Esophagus muscularis mucosa (tissue), 4 donors: Measurements from ENCODE around the gene SDR42E1. TPM values are rescaled to one million over a fixed set of nuclear protein-coding genes. Genes with fewer than 3 reads are reported as not detected.

Experiments
- DNase-seq: peaks from one replicate; pipeline ENCODE4 v3.0.0-alpha.2; 2017; ENCODE audit errors: extremely low spot score
- H3K27ac ChIP-seq, 4 donors: fragments of 200-600 bp; sonication (generic); replicated peaks in 1 of 4; 1 replicate in 3 of 4; 2 replicates in 1 of 4; pipeline ENCODE4 v1.5.1; 2016 to 2019; ENCODE audit warnings: mild to moderate bottlenecking in 1 of 4
- H3K27me3 ChIP-seq, 4 donors: fragments of 200-600 bp; sonication (generic); one replicate each; pipeline versions ENCODE4 v1.5.1 to v1.6.0; 2016 to 2019
- H3K36me3 ChIP-seq, 4 donors: fragments of 200-600 bp; sonication (generic); one replicate each; pipeline ENCODE4 v1.5.1; 2016 to 2019
- H3K4me1 ChIP-seq, 4 donors: fragments of 200-600 bp; sonication (generic); one replicate each; pipeline ENCODE4 v1.5.1; 2016 to 2019
- H3K4me3 ChIP-seq, 4 donors: fragments of 200-600 bp; sonication (generic); 1 replicate in 2 of 4; 2 replicates in 2 of 4; pipeline ENCODE4 v1.5.1; 2016 to 2019; ENCODE audit warnings: mild to moderate bottlenecking in 4 of 4, moderate library complexity in 1 of 4
- H3K9me3 ChIP-seq, 4 donors: fragments of 200-600 bp; sonication (generic); 1 replicate in 3 of 4; 2 replicates in 1 of 4; pipeline ENCODE4 v1.5.1; 2016 to 2019
- EP300 ChIP-seq: sonication (generic); formaldehyde crosslinking; IDR thresholded peaks from one replicate; pipeline ENCODE4 v1.6.1; 2017; ENCODE audit warnings: antibody characterized with exemption
- POLR2A ChIP-seq: fragments of 450-650 bp; IDR thresholded peaks from one replicate; pipeline ENCODE4 v1.6.1; 2017; ENCODE audit warnings: antibody characterized with exemption, moderate library complexity, mild to moderate bottlenecking, low read depth
- POLR2AphosphoS5 ChIP-seq, 2 donors: sonication (generic); formaldehyde crosslinking; IDR thresholded peaks; one replicate each; pipeline ENCODE4 v1.6.1; 2017; ENCODE audit warnings: antibody characterized with exemption in 2 of 2
- WGBS: methylation state at CpG from one replicate; pipeline ENCODE4 v1.1.5; 2018; 5-methylcytosine and 5-hydroxymethylcytosine counted together
- intact Hi-C: fragments of 100-400 bp; cut with DNase I; formaldehyde crosslinking; loops from one replicate; pipeline ENCODE4 v1.15.1; 2023
- total RNA-seq, 4 donors: library from RNA; depleted of rRNA; stranded (reverse); fragments of >200 nt; gene quantifications; one replicate each; pipeline versions ENCODE4 v1.1.0 to v1.2.1, GENCODE V29; 2016
- TF ChIP-seq, protein P1 (sequence below), 3 experiments: fragments of 200-600 bp in 2 of 3; fragments of 450-650 bp in 1 of 3; sonication (generic) in 2 of 3; IDR thresholded peaks; one replicate each; pipeline ENCODE4 v1.5.1; 2017 to 2019; ENCODE audit warnings: antibody characterized with exemption in 3 of 3, mild to moderate bottlenecking in 2 of 3, moderate library complexity in 1 of 3

The SDR42E1 gene
- total RNA-seq, 4 donors from 2014 or later: 0.66 to 1.3 (median 1.00) TPM

DNA sequence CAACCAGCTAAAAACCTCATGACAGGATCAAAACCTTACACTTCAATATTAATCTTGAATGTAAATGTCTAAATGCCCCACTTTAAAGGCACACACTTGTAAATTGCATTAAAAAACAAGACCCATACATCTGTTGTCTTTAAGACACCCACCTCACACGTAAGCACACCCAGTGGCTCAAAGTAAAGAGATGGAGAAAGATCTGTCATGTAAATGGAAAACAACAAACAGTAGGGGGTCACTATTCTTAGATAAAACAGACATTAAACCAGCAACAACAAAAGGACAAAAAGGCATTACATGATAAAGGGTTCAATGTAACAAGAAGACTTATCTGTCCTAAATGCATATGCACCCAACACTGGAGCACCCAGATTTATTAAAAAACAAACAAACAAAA is 35.6 kb downstream of the SDR42E1 start:
- Histone ChIP-seq H3K9me3 (peaks cover 0 to 48% (median 25%) of the 10 kb centered on the region in 4 donors), H3K4me1 (no peaks in the 10 kb centered on the region), H3K4me3 (no peak overlapping the region), H3K27me3 (no peaks in the 10 kb centered on the region), H3K27ac (no peak overlapping the region), H3K36me3 (no peaks in the 10 kb centered on the region)
- DNase-seq: no peak
- TF ChIP-seq POLR2A (no peak), EP300 (no peak)
- intact Hi-C loops: no loop called here
- 66% methylated on average over 1 of the region's 1 CpG for WGBS

DNA sequence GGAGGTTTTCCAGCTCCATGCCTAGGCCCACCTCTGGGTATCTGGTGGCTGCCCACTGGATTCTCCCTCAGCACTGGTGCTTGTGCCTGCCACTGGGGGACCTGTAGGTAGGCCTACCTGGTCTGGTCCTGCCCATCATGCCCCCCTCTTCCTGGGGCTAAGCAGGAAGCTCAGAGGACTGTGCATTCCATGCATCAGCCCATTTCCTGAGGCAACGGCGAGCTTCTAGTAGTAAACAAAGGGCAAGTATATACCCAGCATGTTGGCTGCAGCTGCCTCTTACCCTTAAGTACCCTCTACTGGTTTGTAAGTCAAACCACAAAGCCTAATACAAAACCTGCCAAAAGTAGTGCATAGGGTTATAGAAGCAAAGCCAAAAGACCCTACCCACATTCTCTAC is 37.5 kb downstream of the SDR42E1 start:
- peaks cover 0 to 48% (median 25%) of the 10 kb centered on the region in 4 donors for H3K9me3 ChIP-seq
- H3K27ac ChIP-seq: no peak overlapping the region
- intact Hi-C loops: no loop called here
- H3K36me3 ChIP-seq: no peaks in the 10 kb centered on the region
- DNase-seq: no peak
- 88% methylated on average over 2 of the region's 2 CpGs for WGBS
- TF ChIP-seq EP300 (no peak), POLR2A (no peak), POLR2AphosphoS5 (IDR thresholded peaks at IDR 0.05) (no peak)
- TF ChIP-seq, protein P1, sequence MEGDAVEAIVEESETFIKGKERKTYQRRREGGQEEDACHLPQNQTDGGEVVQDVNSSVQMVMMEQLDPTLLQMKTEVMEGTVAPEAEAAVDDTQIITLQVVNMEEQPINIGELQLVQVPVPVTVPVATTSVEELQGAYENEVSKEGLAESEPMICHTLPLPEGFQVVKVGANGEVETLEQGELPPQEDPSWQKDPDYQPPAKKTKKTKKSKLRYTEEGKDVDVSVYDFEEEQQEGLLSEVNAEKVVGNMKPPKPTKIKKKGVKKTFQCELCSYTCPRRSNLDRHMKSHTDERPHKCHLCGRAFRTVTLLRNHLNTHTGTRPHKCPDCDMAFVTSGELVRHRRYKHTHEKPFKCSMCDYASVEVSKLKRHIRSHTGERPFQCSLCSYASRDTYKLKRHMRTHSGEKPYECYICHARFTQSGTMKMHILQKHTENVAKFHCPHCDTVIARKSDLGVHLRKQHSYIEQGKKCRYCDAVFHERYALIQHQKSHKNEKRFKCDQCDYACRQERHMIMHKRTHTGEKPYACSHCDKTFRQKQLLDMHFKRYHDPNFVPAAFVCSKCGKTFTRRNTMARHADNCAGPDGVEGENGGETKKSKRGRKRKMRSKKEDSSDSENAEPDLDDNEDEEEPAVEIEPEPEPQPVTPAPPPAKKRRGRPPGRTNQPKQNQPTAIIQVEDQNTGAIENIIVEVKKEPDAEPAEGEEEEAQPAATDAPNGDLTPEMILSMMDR (IDR thresholded peaks at IDR 0.05): no peak
- no peaks in the 10 kb centered on the region for H3K4me1 ChIP-seq
- no peak overlapping the region for H3K4me3 ChIP-seq
- H3K27me3 ChIP-seq: no peaks in the 10 kb centered on the region

DNA sequence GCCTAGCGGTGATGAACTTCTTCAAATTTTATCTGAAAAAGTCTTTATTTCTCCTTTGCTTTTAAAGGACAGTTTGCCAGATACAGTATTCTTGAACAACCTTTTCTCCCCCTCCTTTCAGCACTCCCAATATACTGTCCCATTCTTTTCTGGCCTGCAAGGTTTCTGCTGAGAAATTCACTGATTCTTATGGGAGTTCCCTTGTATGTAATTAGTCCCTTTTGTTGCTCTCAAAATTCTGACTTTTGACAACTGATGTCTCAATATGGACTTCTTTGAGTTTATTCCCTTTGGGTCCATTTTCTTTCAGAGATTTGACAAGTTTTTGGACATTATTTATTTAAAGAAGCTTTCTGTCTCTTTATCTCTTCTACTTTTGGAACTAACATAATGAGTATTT is 39.4 kb downstream of the SDR42E1 start:
- H3K9me3 ChIP-seq: peaks cover 0 to 41% (median 25%) of the 10 kb centered on the region in 4 donors
- no peak overlapping the region for H3K27ac ChIP-seq
- intact Hi-C loops: no loop called here
- H3K4me1 ChIP-seq: no peaks in the 10 kb centered on the region
- DNase-seq: no peak
- H3K4me3 ChIP-seq: no peak overlapping the region
- no peak for TF ChIP-seq POLR2AphosphoS5 (IDR thresholded peaks at IDR 0.05)
- TF ChIP-seq POLR2A: no peak
- no peak for TF ChIP-seq EP300
- TF ChIP-seq, protein P1 (IDR thresholded peaks at IDR 0.05): no peak
- no peaks in the 10 kb centered on the region for H3K27me3 ChIP-seq
- 94% methylated on average over 1 of the region's 1 CpG for WGBS
- H3K36me3 ChIP-seq: no peaks in the 10 kb centered on the region

DNA sequence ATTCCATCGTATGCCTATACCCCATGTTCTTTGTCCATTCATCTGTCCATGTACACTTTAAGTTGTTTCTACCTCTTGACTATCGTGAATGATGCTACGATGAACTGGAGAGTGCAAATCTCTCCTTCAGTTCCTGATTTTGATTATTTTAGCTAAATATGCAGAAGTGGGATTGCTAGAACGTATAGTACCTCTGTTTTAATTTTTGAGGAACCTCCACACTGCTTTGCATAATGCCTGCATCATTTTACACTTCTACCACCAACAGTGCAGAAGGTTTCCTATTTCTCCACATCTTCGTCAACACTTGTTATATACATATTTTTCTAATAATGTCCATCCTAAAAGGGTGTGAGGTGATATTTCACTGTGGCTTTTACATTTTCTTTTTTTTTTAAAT is 43.9 kb downstream of the SDR42E1 start:
- WGBS: 74% methylated on average over 5 of the region's 5 CpGs
- TF ChIP-seq EP300 (no peak), POLR2AphosphoS5 (IDR thresholded peaks at IDR 0.05) (no peak), POLR2A (no peak)
- TF ChIP-seq, protein P1 (IDR thresholded peaks at IDR 0.05): no peak
- Histone ChIP-seq H3K4me3 (no peak overlapping the region), H3K27ac (no peak overlapping the region), H3K36me3 (no peaks in the 10 kb centered on the region), H3K27me3 (no peaks in the 10 kb centered on the region), H3K4me1 (no peaks in the 10 kb centered on the region), H3K9me3 (peaks cover 0 to 14% (median 6%) of the 10 kb centered on the region in 4 donors)
- intact Hi-C loops: no loop called here
- DNase-seq: no peak

DNA sequence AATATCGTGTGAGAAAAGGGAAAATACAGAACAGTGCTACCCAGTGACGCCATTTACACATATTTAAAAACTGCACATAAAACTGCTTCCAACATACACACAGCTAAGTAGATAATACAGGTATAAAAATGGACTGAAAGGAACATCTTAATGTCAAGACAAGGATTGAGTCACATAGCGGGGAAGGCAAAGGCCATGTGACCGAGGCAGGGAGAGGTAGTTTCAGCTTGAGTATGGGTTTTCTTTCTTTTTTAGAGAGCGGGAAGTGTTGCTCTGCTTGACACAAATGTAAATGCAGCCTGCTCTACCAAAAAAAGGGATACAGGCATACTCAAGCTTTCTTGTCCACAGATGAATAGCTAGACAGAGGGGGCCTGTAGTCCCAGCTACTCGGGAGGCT is 46.5 kb downstream of the SDR42E1 start:
- Histone ChIP-seq H3K4me3 (no peak overlapping the region), H3K27ac (no peak overlapping the region), H3K4me1 (no peaks in the 10 kb centered on the region), H3K27me3 (no peaks in the 10 kb centered on the region), H3K9me3 (no peaks in the 10 kb centered on the region), H3K36me3 (no peaks in the 10 kb centered on the region)
- TF ChIP-seq POLR2A: no peak
- TF ChIP-seq, protein P1 (IDR thresholded peaks at IDR 0.05): no peak
- TF ChIP-seq EP300: no peak
- no peak for TF ChIP-seq POLR2AphosphoS5 (IDR thresholded peaks at IDR 0.05)
- no peak for DNase-seq
- 88% methylated on average over 6 of the region's 6 CpGs for WGBS
- intact Hi-C loops: no loop called here
